Aorta (tissue), 5 donors: ENCODE data around the gene ZNF624. TPM values are rescaled to one million over a fixed set of nuclear protein-coding genes. Genes with fewer than 3 reads are reported as not detected.

ENCODE experiments used
- ATAC-seq: fragments of 200-7000 bp; cut with Tn5 transposase; one replicate; pipeline ENCODE4 v1.9.1; 2022; ENCODE audit warnings: moderate library complexity; ENCODE audit not compliant: low FRiP score
- DNase-seq, 2 donors: peaks; one replicate each; pipeline ENCODE4 v3.0.0-alpha.2; 2020
- H3K27ac ChIP-seq, 2 donors: one replicate each; pipeline ENCODE4 v1.5.1; 2013; ENCODE audit warnings: low read length in 2 of 2, mild to moderate bottlenecking in 2 of 2, moderate library complexity in 2 of 2, control low read depth in 1 of 2, inconsistent platforms in 1 of 2, low read depth in 1 of 2
- H3K27me3 ChIP-seq, 2 donors: one replicate each; pipeline ENCODE4 v1.6.1; 2013; ENCODE audit warnings: control low read depth in 1 of 2, low read length in 1 of 2, mild to moderate bottlenecking in 1 of 2, moderate library complexity in 1 of 2; ENCODE audit not compliant: insufficient read depth in 2 of 2, control insufficient read depth in 1 of 2
- H3K36me3 ChIP-seq, 2 donors: one replicate each; pipeline ENCODE4 v1.6.1; 2013; ENCODE audit warnings: control low read depth in 1 of 2, low read length in 1 of 2, mild to moderate bottlenecking in 1 of 2; ENCODE audit not compliant: insufficient read depth in 2 of 2, control insufficient read depth in 1 of 2
- H3K4me1 ChIP-seq, 2 donors: one replicate each; pipeline ENCODE4 v1.6.1; 2013; ENCODE audit warnings: low read length in 2 of 2, control low read depth in 1 of 2, mild to moderate bottlenecking in 1 of 2, moderate library complexity in 1 of 2; ENCODE audit not compliant: insufficient read depth in 2 of 2, control insufficient read depth in 1 of 2
- H3K4me3 ChIP-seq, 2 donors: one replicate each; pipeline ENCODE4 v1.5.1; 2013; ENCODE audit warnings: low read length in 2 of 2, control low read depth in 1 of 2, mild to moderate bottlenecking in 1 of 2
- H3K9me3 ChIP-seq: one replicate; pipeline ENCODE4 v1.6.1; 2013; ENCODE audit warnings: mild to moderate bottlenecking, low read length; ENCODE audit not compliant: control insufficient read depth
- WGBS, 2 donors: extraction: QIAGEN DNeasy Blood & Tissue Kit; methylation state at CpG; one replicate each; pipeline ENCODE4 v1.1.7; 2013; 5-methylcytosine and 5-hydroxymethylcytosine counted together
- intact Hi-C, 2 donors: fragments of 100-400 bp; cut with DNase I; formaldehyde crosslinking; loops; one replicate each; pipeline versions ENCODE4 v1.14.2 to v1.15.0; 2022
- polyA plus RNA-seq, 2 donors: library from polyadenylated mRNA; stranded (reverse); fragments of 200-250 nt; gene quantifications; one replicate each; pipeline ENCODE4 v1.2.3, GENCODE V29; 2013
- total RNA-seq, 2 donors: library from RNA; stranded (reverse); fragmentation: NEBNext Ultra II Directional; extraction: Animal tissue kit (Norgen Biotek cat#: 25700); gene quantifications; one replicate each; pipeline ENCODE4 v1.2.1, GENCODE V29; 2021
- donor health status: healthy with polysubstance abuse.
- donor health status: Bipolar disorder and iron deficiency.
- donor health status: DM: no; HTN: no; CAD: no.
- donor health status: DM: no; HTN: no; CAD: no.
- donor health status: DM: yes; HTN: yes; CAD: no.

The ZNF624 gene
- total and polyA plus RNA-seq, 4 donors: 1.0 to 7.6 (median 2.8) TPM

GRCh38 chr17:16583781-16584180, 69.9 kb downstream of the ZNF624 start:
- Histone ChIP-seq H3K4me3 (no peak overlapping the region), H3K4me1 (no peaks in the 10 kb centered on the region), H3K36me3 (no peaks in the 10 kb centered on the region), H3K27me3 (no peaks in the 10 kb centered on the region), H3K9me3 (no peaks in the 10 kb centered on the region), H3K27ac (no peak overlapping the region)
- intact Hi-C loops: loop anchor here in 1 of 2 donors (2.0 to 10.0 kb wide), 2 partner anchors 15 to 129 kb away; partner anchors contain the start of gene ZNF287
- no peak for ATAC-seq
- WGBS, 2 donors: 32 to 33% methylated on average over 7 of the region's 7 CpGs
- no peak for DNase-seq

GRCh38 chr17:16573466-16573865, 80.2 kb downstream of the ZNF624 start:
- H3K27ac ChIP-seq: no peak overlapping the region
- WGBS, 2 donors: 78 to 79% methylated on average over 2 of the region's 2 CpGs
- ATAC-seq: no peak
- H3K27me3 ChIP-seq: no peaks in the 10 kb centered on the region
- intact Hi-C loops: no loop called here
- no peak overlapping the region for H3K4me3 ChIP-seq
- H3K36me3 ChIP-seq: no peaks in the 10 kb centered on the region
- H3K4me1 ChIP-seq: no peaks in the 10 kb centered on the region
- H3K9me3 ChIP-seq: no peaks in the 10 kb centered on the region
- no peak for DNase-seq

Other genes starting within 250 kb of the ZNF624 start
- 10 to 100 TPM; 33.4 to 40.3 TPM for gene TRPV2, start 238.3 kb downstream of the ZNF624 start, total RNA-seq
- gene TRPV2, start 238.3 kb downstream of the ZNF624 start, polyA plus RNA-seq: 10 to 100 TPM in 1 of 2 donors, 1 to 10 TPM in 1; 8.5 to 27.7 TPM
- gene LRRC75A, start 161.7 kb downstream of the ZNF624 start, total RNA-seq: 1 to 10 TPM; 2.4 to 4.8 TPM
- 10 to 100 TPM in 1 of 2 donors, 1 to 10 TPM in 1; 3.9 to 14.1 TPM for gene LRRC75A, start 161.7 kb downstream of the ZNF624 start, polyA plus RNA-seq
- 1 to 10 TPM; 5.5 to 7.4 TPM for gene ZNF287, start 84.6 kb downstream of the ZNF624 start, total RNA-seq
- gene ZNF287, start 84.6 kb downstream of the ZNF624 start, polyA plus RNA-seq: 1 to 10 TPM; 2.1 to 4.9 TPM
- 10 to 100 TPM in 1 of 2 donors, 1 to 10 TPM in 1; 2.5 to 18.6 TPM for gene CCDC144A, start 36.4 kb upstream of the ZNF624 start, total RNA-seq
- gene CCDC144A, start 36.4 kb upstream of the ZNF624 start, polyA plus RNA-seq: 1 to 10 TPM in 1 of 2 donors, not detected in 1; 3.2 TPM